Posterior vena cava (tissue), 2 donors: ENCODE results near the gene ITGAX. TPM values are rescaled to one million over a fixed set of nuclear protein-coding genes. Genes with fewer than 3 reads are reported as not detected.

Source experiments
- DNase-seq: peaks from one replicate; pipeline ENCODE4 v3.0.0-alpha.2; 2020; ENCODE audit warnings: low spot score
- intact Hi-C, 2 donors: fragments of 100-400 bp; cut with DNase I; formaldehyde crosslinking; loops; one replicate each; pipeline versions ENCODE4 v1.14.1 to v1.14.2; 2022 to 2023
- total RNA-seq, 2 donors: library from RNA; stranded (reverse); fragmentation: NEBNext Ultra II Directional; extraction: Animal tissue kit (Norgen Biotek cat#: 25700); gene quantifications; one replicate each; pipeline ENCODE4 v1.2.1, GENCODE V29; 2021
- donor health status: DM: yes; HTN: yes; CAD: no.
- donor health status: DM: yes; HTN: yes; CAD: no.

The ITGAX gene
- total RNA-seq, 2 donors from 2014 or later, result 13.4 to 15.2 TPM

GRCh38 chr16:31427441-31428278 is 72.7 kb downstream of the ITGAX start:
- intact Hi-C loops, result no loop called here
- DNase-seq, result peak; percentile 87

- intact Hi-C loops, result no loop called here
- no peak for DNase-seq
Measured at GRCh38 chr16:31428279-31428597, 73.3 kb downstream of the ITGAX start, which contains the start of gene COX6A2. COX6A2 (minus strand) TSS chr16:31428360; CDS start chr16:31428325, 35 bp downstream.

GRCh38 chr16:31428638-31429247 is 73.8 kb downstream of the ITGAX start:
- DNase-seq, result no peak
- intact Hi-C loops, result no loop called here

GRCh38 chr16:31429314-31429713 is 74.3 kb downstream of the ITGAX start:
- intact Hi-C loops, result no loop called here
- no peak for DNase-seq

- intact Hi-C loops, result no loop called here
- DNase-seq, result no peak
Measured at GRCh38 chr16:31429796-31430195, 74.8 kb downstream of the ITGAX start.

DNA sequence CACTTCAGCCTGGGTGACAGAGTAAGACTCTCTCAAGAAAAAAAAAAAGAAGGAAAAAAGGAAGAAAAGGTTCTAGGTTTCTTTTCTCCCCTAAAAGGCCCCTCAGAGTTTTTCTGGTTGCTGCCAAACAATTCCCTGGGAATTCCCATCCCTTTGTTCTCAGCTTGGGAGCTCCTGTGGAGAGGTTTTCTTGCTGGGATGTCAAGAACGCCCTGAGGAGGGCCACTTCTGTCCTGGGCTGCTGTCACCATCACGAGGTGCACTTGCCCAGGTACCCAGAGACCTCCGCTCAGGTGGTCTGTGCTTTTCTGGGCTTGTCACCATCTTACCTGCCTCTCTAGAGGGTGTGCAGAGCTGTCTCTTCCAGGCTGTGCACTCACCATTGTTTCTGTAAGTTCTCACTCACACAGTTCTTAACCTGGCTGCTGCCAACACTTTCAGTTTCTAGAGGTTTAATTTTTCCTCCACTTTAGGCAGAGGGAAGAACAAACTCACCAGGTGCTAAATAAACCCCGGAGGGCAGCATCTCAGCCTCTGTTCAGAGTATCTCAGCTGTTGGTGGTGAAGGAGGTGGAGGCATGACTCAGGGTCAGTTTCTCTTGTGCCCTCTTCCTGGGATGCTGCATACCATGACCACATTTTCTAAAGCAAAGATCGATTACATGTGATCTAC is 75.5 kb downstream of the ITGAX start:
- no peak for DNase-seq
- intact Hi-C loops, result no loop called here

Other genes with a start within 250 kb of the ITGAX start
- 10 to 100 TPM; 29.8 to 30.6 TPM for gene BCKDK, start 246.8 kb upstream of the ITGAX start, total RNA-seq
- gene KAT8, start 237.5 kb upstream of the ITGAX start, total RNA-seq, result 10 to 100 TPM; 49.9 to 51.3 TPM
- gene PRSS8, start 219.4 kb upstream of the ITGAX start, total RNA-seq, result under 1 TPM in 1 of 2 donors, not detected in 1; 0.23 TPM
- gene PRSS36, start 205.1 kb upstream of the ITGAX start, total RNA-seq, result 1 to 10 TPM; 2.9 to 5.2 TPM
- 100 to 1,000 TPM; 168 to 208 TPM for gene FUS, start 175.0 kb upstream of the ITGAX start, total RNA-seq
- 10 to 100 TPM; 13.0 to 23.9 TPM for gene PYCARD, start 152.4 kb upstream of the ITGAX start, total RNA-seq
- gene TRIM72, start 141.1 kb upstream of the ITGAX start, total RNA-seq, result under 1 TPM; 0.05 to 0.10 TPM
- gene PYDC1, start 138.0 kb upstream of the ITGAX start, total RNA-seq, result not detected
- 10 to 100 TPM; 12.3 to 35.7 TPM for gene ITGAM, start 95.2 kb upstream of the ITGAX start, total RNA-seq
- under 1 TPM in 1 of 2 donors, not detected in 1; 0.24 TPM for gene ITGAD, start 38.2 kb downstream of the ITGAX start, total RNA-seq
- gene COX6A2, start 73.2 kb downstream of the ITGAX start, total RNA-seq, result 1 to 10 TPM; 1.1 to 1.5 TPM
- 1 to 10 TPM; 1.0 to 1.9 TPM for gene ZNF843, start 87.6 kb downstream of the ITGAX start, total RNA-seq
- gene ARMC5, start 104.3 kb downstream of the ITGAX start, total RNA-seq, result 1 to 10 TPM; 6.4 to 8.3 TPM
- gene TGFB1I1, start 117.0 kb downstream of the ITGAX start, total RNA-seq, result 100 to 1,000 TPM; 232 to 239 TPM
- gene SLC5A2, start 127.9 kb downstream of the ITGAX start, total RNA-seq, result under 1 TPM in 1 of 2 donors, not detected in 1; 0.33 TPM
- 10 to 100 TPM; 40.5 to 46.4 TPM for gene RUSF1, start 153.2 kb downstream of the ITGAX start, total RNA-seq
- 1 to 10 TPM in 1 of 2 donors, not detected in 1; 3.0 TPM for gene AHSP, start 172.7 kb downstream of the ITGAX start, total RNA-seq